ENCODE data around the gene PPP1R13L.
A peak's percentile ranks its signal among the peaks of the same experiment; 100 is the strongest.

The PPP1R13L gene

GRCh38 chr19:45370410-45371204, 34.3 kb downstream of the PPP1R13L start, which contains the start of gene ERCC2:
Gene ERCC2 (minus strand): TSS chr19:45370573. CDS start chr19:45370540, 33 bp downstream.
- TF ChIP-seq ZC3H10 (CRISPR knock-in tag; IDR thresholded peaks at IDR 0.05), result no peak
- no peak for TF ChIP-seq CSDC2 (CRISPR knock-in tag; IDR thresholded peaks at IDR 0.05)
- 0 out of 2 replicates have a peak, but pooled peaks have one; percentile 35 for TF ChIP-seq ESRRG (CRISPR knock-in tag; IDR thresholded peaks at IDR 0.05)
- TF ChIP-seq ZNF8 (CRISPR knock-in tag; IDR thresholded peaks at IDR 0.05), result no peak
- TF ChIP-seq CSRNP3 (CRISPR knock-in tag; IDR thresholded peaks at IDR 0.05), result no peak
- ATAC-seq, result peak; percentile 99

- TF ChIP-seq PPARA (CRISPR knock-in tag; IDR thresholded peaks at IDR 0.05; ENCODE audit: borderline replicate concordance) (no peak), ISL1 (CRISPR knock-in tag; IDR thresholded peaks at IDR 0.05) (no peak), ARNTL (CRISPR knock-in tag; IDR thresholded peaks at IDR 0.05; ENCODE audit: borderline replicate concordance, low read depth) (no peak), ZFP3 (CRISPR knock-in tag; IDR thresholded peaks at IDR 0.05) (no peak), OSR1 (CRISPR knock-in tag; IDR thresholded peaks at IDR 0.05) (no peak), CSDC2 (CRISPR knock-in tag; IDR thresholded peaks at IDR 0.05) (no peak), ZNF70 (CRISPR knock-in tag; IDR thresholded peaks at IDR 0.05) (no peak), ESRRG (CRISPR knock-in tag; IDR thresholded peaks at IDR 0.05) (no peak), ZC3H10 (CRISPR knock-in tag; IDR thresholded peaks at IDR 0.05) (no peak)
- ATAC-seq, result no peak
Observed at GRCh38 chr19:45368737-45369340, 36.0 kb downstream of the PPP1R13L start.

- no peak for ATAC-seq
- no peak for TF ChIP-seq CSRNP3 (CRISPR knock-in tag; IDR thresholded peaks at IDR 0.05)
- TF ChIP-seq ARNTL (CRISPR knock-in tag; IDR thresholded peaks at IDR 0.05; ENCODE audit: borderline replicate concordance, low read depth), result no peak
- no peak for TF ChIP-seq ZFP3 (CRISPR knock-in tag; IDR thresholded peaks at IDR 0.05)
- TF ChIP-seq ESRRG (CRISPR knock-in tag; IDR thresholded peaks at IDR 0.05), result no peak
- no peak for TF ChIP-seq CREB5 (CRISPR knock-in tag; IDR thresholded peaks at IDR 0.05; ENCODE audit: low read depth)
- no peak for TF ChIP-seq ISL1 (CRISPR knock-in tag; IDR thresholded peaks at IDR 0.05)
- TF ChIP-seq SNAI2 (CRISPR knock-in tag; IDR thresholded peaks at IDR 0.05), result no peak
- TF ChIP-seq ZNF565 (CRISPR knock-in tag; conservative IDR thresholded peaks at IDR 0.05; ENCODE audit: low read depth), result no peak
- TF ChIP-seq PPARA (CRISPR knock-in tag; IDR thresholded peaks at IDR 0.05; ENCODE audit: borderline replicate concordance), result no peak
Observed at GRCh38 chr19:45368127-45368526, 36.7 kb downstream of the PPP1R13L start.

GRCh38 chr19:45364696-45365095, 40.2 kb downstream of the PPP1R13L start:
- TF ChIP-seq CREB5 (CRISPR knock-in tag; IDR thresholded peaks at IDR 0.05; ENCODE audit: low read depth), result no peak
- no peak for TF ChIP-seq OSR1 (CRISPR knock-in tag; IDR thresholded peaks at IDR 0.05)
- TF ChIP-seq TCF4 (CRISPR knock-in tag; IDR thresholded peaks at IDR 0.05; ENCODE audit: borderline replicate concordance), result no peak
- TF ChIP-seq POU6F1 (CRISPR knock-in tag; IDR thresholded peaks at IDR 0.05; ENCODE audit: borderline replicate concordance, low read depth), result no peak
- no peak for TF ChIP-seq CSRNP3 (CRISPR knock-in tag; IDR thresholded peaks at IDR 0.05)
- TF ChIP-seq ZNF8 (CRISPR knock-in tag; IDR thresholded peaks at IDR 0.05), result no peak
- TF ChIP-seq ZC3H10 (CRISPR knock-in tag; IDR thresholded peaks at IDR 0.05), result no peak
- TF ChIP-seq BACH2 (CRISPR knock-in tag; IDR thresholded peaks at IDR 0.05; ENCODE audit: borderline replicate concordance), result no peak
- TF ChIP-seq RARB (CRISPR knock-in tag; IDR thresholded peaks at IDR 0.05), result no peak
- TF ChIP-seq ARNTL (CRISPR knock-in tag; IDR thresholded peaks at IDR 0.05; ENCODE audit: borderline replicate concordance, low read depth), result no peak
- TF ChIP-seq SNAI2 (CRISPR knock-in tag; IDR thresholded peaks at IDR 0.05), result no peak
- TF ChIP-seq ZNF70 (CRISPR knock-in tag; IDR thresholded peaks at IDR 0.05), result no peak
- no peak for TF ChIP-seq ISL1 (CRISPR knock-in tag; IDR thresholded peaks at IDR 0.05)
- TF ChIP-seq CSDC2 (CRISPR knock-in tag; IDR thresholded peaks at IDR 0.05), result no peak
- ATAC-seq, result no peak
